ENCODE results near the gene SAYSD1. TPM values are rescaled to one million over a fixed set of nuclear protein-coding genes. Genes with fewer than 3 reads are reported as not detected.

The SAYSD1 gene
- total and polyA plus RNA-seq, 2 experiments from 2014 or later: 8.2 to 10.0 TPM

DNA sequence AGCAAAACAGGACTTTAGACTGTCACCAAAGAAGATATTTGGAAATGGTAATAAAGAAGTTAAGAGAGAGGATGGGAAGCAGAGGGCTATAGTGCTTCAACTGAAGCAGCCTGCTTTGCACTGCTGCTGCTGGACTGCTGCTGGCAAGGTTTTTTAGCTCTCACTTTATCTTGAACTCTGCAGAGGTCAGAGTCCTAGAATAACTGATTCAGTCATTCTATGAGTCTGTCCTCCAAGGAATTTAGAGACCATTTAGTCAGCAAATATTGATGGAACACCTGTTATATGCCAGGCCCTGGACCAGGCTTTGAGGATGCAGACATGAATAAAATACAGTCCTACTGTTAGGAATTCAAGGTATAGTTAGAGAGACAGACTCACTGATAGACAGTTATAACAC is 9.1 kb upstream of the SAYSD1 start:
- Mint-ChIP-seq H3K36me3 (ENCODE audit: low read depth) (no peaks in the 10 kb centered on the region), H3K27me3 (ENCODE audit: insufficient read depth, low read depth, poor library complexity) (peaks cover 7% of the 10 kb centered on the region), H3K27ac (no peak overlapping the region), H3K4me3 (no peak overlapping the region), H3K4me1 (no peaks in the 10 kb centered on the region), H3K9me3 (no peaks in the 10 kb centered on the region)
- no peak for DNase-seq (ENCODE audit: low spot score)
- no peak for ATAC-seq
- H3K4me1 ChIP-seq (ENCODE audit: insufficient read depth): no peaks in the 10 kb centered on the region
- H3F3A ChIP-seq (replicated peaks; ENCODE audit: low read depth): no peaks in the 10 kb centered on the region
- no peak overlapping the region for H3K4me2 ChIP-seq
- no peak overlapping the region for H3K27ac ChIP-seq (ENCODE audit: low read depth)
- H3K27me3 ChIP-seq (ENCODE audit: insufficient read depth): no peaks in the 10 kb centered on the region
- TF ChIP-seq ZNF114 (CRISPR knock-in tag; IDR thresholded peaks at IDR 0.05) (no peak), ZNF331 (CRISPR knock-in tag; IDR thresholded peaks at IDR 0.05; ENCODE audit: low read depth) (no peak), NANOG (IDR thresholded peaks at IDR 0.05; ENCODE audit: borderline replicate concordance) (no peak), EZH2 (IDR thresholded peaks at IDR 0.05; ENCODE audit: low read depth, unreplicated experiment) (no peak), EZH2phosphoT487 (IDR thresholded peaks at IDR 0.05; ENCODE audit: unreplicated experiment) (no peak), POLR2AphosphoS5 (IDR thresholded peaks at IDR 0.05; ENCODE audit: low read depth) (no peak), CREB1 (CRISPR knock-in tag; IDR thresholded peaks at IDR 0.05; ENCODE audit: low read depth) (no peak), JUNB (IDR thresholded peaks at IDR 0.05; ENCODE audit: unreplicated experiment) (no peak), STAT1 (IDR thresholded peaks at IDR 0.05; ENCODE audit: unreplicated experiment) (no peak)
- TF ChIP-seq, protein P1, sequence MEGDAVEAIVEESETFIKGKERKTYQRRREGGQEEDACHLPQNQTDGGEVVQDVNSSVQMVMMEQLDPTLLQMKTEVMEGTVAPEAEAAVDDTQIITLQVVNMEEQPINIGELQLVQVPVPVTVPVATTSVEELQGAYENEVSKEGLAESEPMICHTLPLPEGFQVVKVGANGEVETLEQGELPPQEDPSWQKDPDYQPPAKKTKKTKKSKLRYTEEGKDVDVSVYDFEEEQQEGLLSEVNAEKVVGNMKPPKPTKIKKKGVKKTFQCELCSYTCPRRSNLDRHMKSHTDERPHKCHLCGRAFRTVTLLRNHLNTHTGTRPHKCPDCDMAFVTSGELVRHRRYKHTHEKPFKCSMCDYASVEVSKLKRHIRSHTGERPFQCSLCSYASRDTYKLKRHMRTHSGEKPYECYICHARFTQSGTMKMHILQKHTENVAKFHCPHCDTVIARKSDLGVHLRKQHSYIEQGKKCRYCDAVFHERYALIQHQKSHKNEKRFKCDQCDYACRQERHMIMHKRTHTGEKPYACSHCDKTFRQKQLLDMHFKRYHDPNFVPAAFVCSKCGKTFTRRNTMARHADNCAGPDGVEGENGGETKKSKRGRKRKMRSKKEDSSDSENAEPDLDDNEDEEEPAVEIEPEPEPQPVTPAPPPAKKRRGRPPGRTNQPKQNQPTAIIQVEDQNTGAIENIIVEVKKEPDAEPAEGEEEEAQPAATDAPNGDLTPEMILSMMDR (conservative IDR thresholded peaks at IDR 0.05; ENCODE audit: low read depth in 2 of 2): no peak
- TF ChIP-seq, protein P2, sequence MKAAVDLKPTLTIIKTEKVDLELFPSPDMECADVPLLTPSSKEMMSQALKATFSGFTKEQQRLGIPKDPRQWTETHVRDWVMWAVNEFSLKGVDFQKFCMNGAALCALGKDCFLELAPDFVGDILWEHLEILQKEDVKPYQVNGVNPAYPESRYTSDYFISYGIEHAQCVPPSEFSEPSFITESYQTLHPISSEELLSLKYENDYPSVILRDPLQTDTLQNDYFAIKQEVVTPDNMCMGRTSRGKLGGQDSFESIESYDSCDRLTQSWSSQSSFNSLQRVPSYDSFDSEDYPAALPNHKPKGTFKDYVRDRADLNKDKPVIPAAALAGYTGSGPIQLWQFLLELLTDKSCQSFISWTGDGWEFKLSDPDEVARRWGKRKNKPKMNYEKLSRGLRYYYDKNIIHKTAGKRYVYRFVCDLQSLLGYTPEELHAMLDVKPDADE (IDR thresholded peaks at IDR 0.05): no peak
- TF ChIP-seq, protein P3, sequence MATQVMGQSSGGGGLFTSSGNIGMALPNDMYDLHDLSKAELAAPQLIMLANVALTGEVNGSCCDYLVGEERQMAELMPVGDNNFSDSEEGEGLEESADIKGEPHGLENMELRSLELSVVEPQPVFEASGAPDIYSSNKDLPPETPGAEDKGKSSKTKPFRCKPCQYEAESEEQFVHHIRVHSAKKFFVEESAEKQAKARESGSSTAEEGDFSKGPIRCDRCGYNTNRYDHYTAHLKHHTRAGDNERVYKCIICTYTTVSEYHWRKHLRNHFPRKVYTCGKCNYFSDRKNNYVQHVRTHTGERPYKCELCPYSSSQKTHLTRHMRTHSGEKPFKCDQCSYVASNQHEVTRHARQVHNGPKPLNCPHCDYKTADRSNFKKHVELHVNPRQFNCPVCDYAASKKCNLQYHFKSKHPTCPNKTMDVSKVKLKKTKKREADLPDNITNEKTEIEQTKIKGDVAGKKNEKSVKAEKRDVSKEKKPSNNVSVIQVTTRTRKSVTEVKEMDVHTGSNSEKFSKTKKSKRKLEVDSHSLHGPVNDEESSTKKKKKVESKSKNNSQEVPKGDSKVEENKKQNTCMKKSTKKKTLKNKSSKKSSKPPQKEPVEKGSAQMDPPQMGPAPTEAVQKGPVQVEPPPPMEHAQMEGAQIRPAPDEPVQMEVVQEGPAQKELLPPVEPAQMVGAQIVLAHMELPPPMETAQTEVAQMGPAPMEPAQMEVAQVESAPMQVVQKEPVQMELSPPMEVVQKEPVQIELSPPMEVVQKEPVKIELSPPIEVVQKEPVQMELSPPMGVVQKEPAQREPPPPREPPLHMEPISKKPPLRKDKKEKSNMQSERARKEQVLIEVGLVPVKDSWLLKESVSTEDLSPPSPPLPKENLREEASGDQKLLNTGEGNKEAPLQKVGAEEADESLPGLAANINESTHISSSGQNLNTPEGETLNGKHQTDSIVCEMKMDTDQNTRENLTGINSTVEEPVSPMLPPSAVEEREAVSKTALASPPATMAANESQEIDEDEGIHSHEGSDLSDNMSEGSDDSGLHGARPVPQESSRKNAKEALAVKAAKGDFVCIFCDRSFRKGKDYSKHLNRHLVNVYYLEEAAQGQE (IDR thresholded peaks at IDR 0.05; ENCODE audit: unreplicated experiment): no peak
- TF ChIP-seq, protein P4, sequence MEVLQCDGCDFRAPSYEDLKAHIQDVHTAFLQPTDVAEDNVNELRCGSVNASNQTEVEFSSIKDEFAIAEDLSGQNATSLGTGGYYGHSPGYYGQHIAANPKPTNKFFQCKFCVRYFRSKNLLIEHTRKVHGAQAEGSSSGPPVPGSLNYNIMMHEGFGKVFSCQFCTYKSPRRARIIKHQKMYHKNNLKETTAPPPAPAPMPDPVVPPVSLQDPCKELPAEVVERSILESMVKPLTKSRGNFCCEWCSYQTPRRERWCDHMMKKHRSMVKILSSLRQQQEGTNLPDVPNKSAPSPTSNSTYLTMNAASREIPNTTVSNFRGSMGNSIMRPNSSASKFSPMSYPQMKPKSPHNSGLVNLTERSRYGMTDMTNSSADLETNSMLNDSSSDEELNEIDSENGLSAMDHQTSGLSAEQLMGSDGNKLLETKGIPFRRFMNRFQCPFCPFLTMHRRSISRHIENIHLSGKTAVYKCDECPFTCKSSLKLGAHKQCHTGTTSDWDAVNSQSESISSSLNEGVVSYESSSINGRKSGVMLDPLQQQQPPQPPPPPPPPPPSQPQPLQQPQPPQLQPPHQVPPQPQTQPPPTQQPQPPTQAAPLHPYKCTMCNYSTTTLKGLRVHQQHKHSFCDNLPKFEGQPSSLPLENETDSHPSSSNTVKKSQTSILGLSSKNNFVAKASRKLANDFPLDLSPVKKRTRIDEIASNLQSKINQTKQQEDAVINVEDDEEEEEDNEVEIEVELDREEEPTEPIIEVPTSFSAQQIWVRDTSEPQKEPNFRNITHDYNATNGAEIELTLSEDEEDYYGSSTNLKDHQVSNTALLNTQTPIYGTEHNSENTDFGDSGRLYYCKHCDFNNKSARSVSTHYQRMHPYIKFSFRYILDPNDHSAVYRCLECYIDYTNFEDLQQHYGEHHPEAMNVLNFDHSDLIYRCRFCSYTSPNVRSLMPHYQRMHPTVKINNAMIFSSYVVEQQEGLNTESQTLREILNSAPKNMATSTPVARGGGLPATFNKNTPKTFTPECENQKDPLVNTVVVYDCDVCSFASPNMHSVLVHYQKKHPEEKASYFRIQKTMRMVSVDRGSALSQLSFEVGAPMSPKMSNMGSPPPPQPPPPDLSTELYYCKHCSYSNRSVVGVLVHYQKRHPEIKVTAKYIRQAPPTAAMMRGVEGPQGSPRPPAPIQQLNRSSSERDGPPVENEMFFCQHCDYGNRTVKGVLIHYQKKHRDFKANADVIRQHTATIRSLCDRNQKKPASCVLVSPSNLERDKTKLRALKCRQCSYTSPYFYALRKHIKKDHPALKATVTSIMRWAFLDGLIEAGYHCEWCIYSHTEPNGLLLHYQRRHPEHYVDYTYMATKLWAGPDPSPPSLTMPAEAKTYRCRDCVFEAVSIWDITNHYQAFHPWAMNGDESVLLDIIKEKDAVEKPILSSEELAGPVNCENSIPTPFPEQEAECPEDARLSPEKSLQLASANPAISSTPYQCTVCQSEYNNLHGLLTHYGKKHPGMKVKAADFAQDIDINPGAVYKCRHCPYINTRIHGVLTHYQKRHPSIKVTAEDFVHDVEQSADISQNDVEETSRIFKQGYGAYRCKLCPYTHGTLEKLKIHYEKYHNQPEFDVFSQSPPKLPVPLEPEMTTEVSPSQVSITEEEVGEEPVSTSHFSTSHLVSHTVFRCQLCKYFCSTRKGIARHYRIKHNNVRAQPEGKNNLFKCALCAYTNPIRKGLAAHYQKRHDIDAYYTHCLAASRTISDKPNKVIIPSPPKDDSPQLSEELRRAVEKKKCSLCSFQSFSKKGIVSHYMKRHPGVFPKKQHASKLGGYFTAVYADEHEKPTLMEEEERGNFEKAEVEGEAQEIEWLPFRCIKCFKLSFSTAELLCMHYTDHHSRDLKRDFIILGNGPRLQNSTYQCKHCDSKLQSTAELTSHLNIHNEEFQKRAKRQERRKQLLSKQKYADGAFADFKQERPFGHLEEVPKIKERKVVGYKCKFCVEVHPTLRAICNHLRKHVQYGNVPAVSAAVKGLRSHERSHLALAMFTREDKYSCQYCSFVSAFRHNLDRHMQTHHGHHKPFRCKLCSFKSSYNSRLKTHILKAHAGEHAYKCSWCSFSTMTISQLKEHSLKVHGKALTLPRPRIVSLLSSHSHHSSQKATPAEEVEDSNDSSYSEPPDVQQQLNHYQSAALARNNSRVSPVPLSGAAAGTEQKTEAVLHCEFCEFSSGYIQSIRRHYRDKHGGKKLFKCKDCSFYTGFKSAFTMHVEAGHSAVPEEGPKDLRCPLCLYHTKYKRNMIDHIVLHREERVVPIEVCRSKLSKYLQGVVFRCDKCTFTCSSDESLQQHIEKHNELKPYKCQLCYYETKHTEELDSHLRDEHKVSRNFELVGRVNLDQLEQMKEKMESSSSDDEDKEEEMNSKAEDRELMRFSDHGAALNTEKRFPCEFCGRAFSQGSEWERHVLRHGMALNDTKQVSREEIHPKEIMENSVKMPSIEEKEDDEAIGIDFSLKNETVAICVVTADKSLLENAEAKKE (CRISPR knock-in tag; IDR thresholded peaks at IDR 0.05): no peak
- no peak overlapping the region for H2AFZ ChIP-seq
- H3K4me3 ChIP-seq: no peak overlapping the region
- no peaks in the 10 kb centered on the region for H3K36me3 ChIP-seq (ENCODE audit: insufficient read depth)
- no peaks in the 10 kb centered on the region for H4K20me1 ChIP-seq (replicated peaks; ENCODE audit: insufficient read depth)
- no peaks in the 10 kb centered on the region for H3K79me2 ChIP-seq (replicated peaks; ENCODE audit: insufficient read depth)
- no peaks in the 10 kb centered on the region for H3K9me2 ChIP-seq (ENCODE audit: insufficient read depth)
